Common myeloid progenitor, CD34-positive (primary cell): ENCODE measurements around the gene SORCS3.

Experiments used
- CTCF ChIA-PET: fragments of 350-600 bp; sonication (Branson Sonifier 250); formaldehyde crosslinking; loops from one replicate; lab custom pipeline; 2021; ENCODE audit warnings: antibody characterized with exemption; lab: Charles Lee
- POLR2A ChIA-PET: fragments of 350-600 bp; sonication (Branson Sonifier 250); formaldehyde crosslinking; loops from one replicate; lab custom pipeline; 2021; ENCODE audit warnings: antibody characterized with exemption; lab: Charles Lee
- DNase-seq, 3 donors: peaks; one replicate each; pipeline versions ENCODE4 v3.0.0 to v3.0.0-alpha.2; 2013
- H3K27ac ChIP-seq, 2 experiments: 1 replicate in 1 of 2; 2 replicates in 1 of 2; pipeline ENCODE4 v1.7.0; 2013; ENCODE audit warnings: inconsistent platforms in 2 of 2, low read length in 2 of 2, mild to moderate bottlenecking in 2 of 2, low read depth in 1 of 2, moderate library complexity in 1 of 2; ENCODE audit not compliant: severe bottlenecking in 2 of 2, insufficient read depth in 1 of 2, poor library complexity in 1 of 2
- H3K27me3 ChIP-seq, 5 experiments: replicated peaks in 2 of 5; 1 replicate in 3 of 5; 2 replicates in 2 of 5; pipeline versions ENCODE4 v1.6.1 to v1.7.0; 2013; ENCODE audit warnings: low read length in 4 of 5, mild to moderate bottlenecking in 2 of 5, moderate library complexity in 2 of 5, inconsistent platforms in 1 of 5; ENCODE audit not compliant: insufficient read depth in 5 of 5, control insufficient read depth in 4 of 5
- H3K36me3 ChIP-seq, 4 experiments: 1 replicate in 2 of 4; 2 replicates in 2 of 4; pipeline versions ENCODE4 v1.6.1 to v1.7.0; 2013; ENCODE audit warnings: low read length in 3 of 4, control low read depth in 1 of 4, mild to moderate bottlenecking in 1 of 4; ENCODE audit not compliant: control insufficient read depth in 4 of 4, insufficient read depth in 4 of 4
- H3K4me1 ChIP-seq, 4 experiments: 1 replicate in 3 of 4; 2 replicates in 1 of 4; pipeline versions ENCODE4 v1.6.1 to v1.7.1; 2013; ENCODE audit warnings: low read length in 3 of 4, mild to moderate bottlenecking in 3 of 4, control low read depth in 1 of 4, inconsistent platforms in 1 of 4, moderate library complexity in 1 of 4; ENCODE audit not compliant: control insufficient read depth in 4 of 4, insufficient read depth in 4 of 4; ENCODE audit errors: control extremely low read depth in 1 of 4
- H3K4me3 ChIP-seq, 7 experiments: 1 replicate in 4 of 7; 2 replicates in 3 of 7; pipeline versions ENCODE4 v1.5.1 to v1.7.0; 2013; ENCODE audit warnings: mild to moderate bottlenecking in 7 of 7, low read length in 6 of 7, moderate library complexity in 6 of 7, inconsistent platforms in 2 of 7, low read depth in 2 of 7, control low read depth in 1 of 7; ENCODE audit not compliant: insufficient read depth in 4 of 7, control insufficient read depth in 1 of 7; ENCODE audit errors: extremely low read depth in 1 of 7
- H3K9me3 ChIP-seq, 5 experiments: 1 replicate in 4 of 5; 2 replicates in 1 of 5; pipeline versions ENCODE4 v1.6.1 to v1.7.1; 2013; ENCODE audit warnings: low read length in 4 of 5, mild to moderate bottlenecking in 2 of 5, inconsistent platforms in 1 of 5, low read depth in 1 of 5, moderate library complexity in 1 of 5; ENCODE audit not compliant: control insufficient read depth in 4 of 5, insufficient read depth in 2 of 5; ENCODE audit errors: control extremely low read depth in 1 of 5
- WGBS: methylation state at CpG from one replicate; pipeline ENCODE4 v1.1.5; 2013; ENCODE audit not compliant: insufficient coverage; 5-methylcytosine and 5-hydroxymethylcytosine counted together

The SORCS3 gene

DNA sequence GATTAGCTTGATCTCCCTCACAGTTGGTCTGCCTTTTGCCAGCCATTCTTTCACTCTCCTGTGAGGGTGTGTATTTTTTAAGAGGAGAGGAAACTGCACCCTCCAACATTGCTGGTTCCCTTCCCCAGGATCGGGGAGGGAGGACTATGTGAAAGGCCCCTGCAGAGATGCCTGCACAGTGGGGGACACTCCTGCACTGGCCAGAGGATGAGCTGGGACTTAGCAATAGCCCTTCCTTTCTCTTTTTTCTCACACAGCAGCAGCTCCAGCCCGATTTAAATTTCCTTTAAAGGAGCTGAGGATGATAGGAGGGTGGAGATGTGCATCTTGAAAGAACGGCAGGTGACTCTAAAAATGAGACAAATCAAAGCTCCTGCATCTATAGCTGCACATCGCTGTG, 18.7 kb downstream of the SORCS3 start:
- CTCF ChIA-PET: interaction anchor here (1.4 kb wide), 1 partner anchor 21 kb away, joined by 3 read pairs; no protein-coding TSS in a partner anchor
- H3K4me3 ChIP-seq: no peak overlapping the region
- WGBS: 75% methylated on average over 2 of the region's 4 CpGs
- H3K27me3 ChIP-seq: peaks cover 0 to 43% (median 5%) of the 10 kb centered on the region in 5 experiments
- POLR2A ChIA-PET: no interaction called here
- no peak for DNase-seq
- H3K27ac ChIP-seq: no peak overlapping the region
- no peaks in the 10 kb centered on the region for H3K36me3 ChIP-seq
- H3K4me1 ChIP-seq: no peaks in the 10 kb centered on the region
- H3K9me3 ChIP-seq: no peaks in the 10 kb centered on the region

GRCh38 chr10:104663076-104663475, 22.0 kb downstream of the SORCS3 start:
- no peak for DNase-seq
- peaks cover 0 to 41% (median 8%) of the 10 kb centered on the region in 5 experiments for H3K27me3 ChIP-seq
- no CpG with 5 or more reads among the region's 5 CpGs for WGBS
- ChIA-PET POLR2A (no interaction called here), CTCF (no interaction called here)
- H3K4me3 ChIP-seq: no peak overlapping the region
- no peak overlapping the region for H3K27ac ChIP-seq
- H3K9me3 ChIP-seq: no peaks in the 10 kb centered on the region
- no peaks in the 10 kb centered on the region for H3K36me3 ChIP-seq
- H3K4me1 ChIP-seq: no peaks in the 10 kb centered on the region

- CTCF ChIA-PET: no interaction called here
- DNase-seq: no peak
Measured at GRCh38 chr10:104663563-104663962, 22.5 kb downstream of the SORCS3 start.

GRCh38 chr10:104664205-104664604, 23.1 kb downstream of the SORCS3 start:
- ChIA-PET CTCF (no interaction called here), POLR2A (no interaction called here)
- peaks cover 0 to 40% (median 7%) of the 10 kb centered on the region in 5 experiments for H3K27me3 ChIP-seq
- no peak overlapping the region for H3K4me3 ChIP-seq
- H3K36me3 ChIP-seq: no peaks in the 10 kb centered on the region
- no peaks in the 10 kb centered on the region for H3K9me3 ChIP-seq
- no peaks in the 10 kb centered on the region for H3K4me1 ChIP-seq
- H3K27ac ChIP-seq: no peak overlapping the region
- WGBS: 89% methylated on average over 5 of the region's 5 CpGs
- DNase-seq: no peak

More at GRCh38 chr10:104663563-104663962, 22.5 kb downstream of the SORCS3 start:
- H3K4me3 ChIP-seq: no peak overlapping the region
- H3K4me1 ChIP-seq: no peaks in the 10 kb centered on the region
- H3K9me3 ChIP-seq: no peaks in the 10 kb centered on the region
- no peak overlapping the region for H3K27ac ChIP-seq
- H3K36me3 ChIP-seq: no peaks in the 10 kb centered on the region
- H3K27me3 ChIP-seq: peaks cover 0 to 41% (median 8%) of the 10 kb centered on the region in 5 experiments
- POLR2A ChIA-PET: no interaction called here
- 100% methylated on average over 1 of the region's 3 CpGs for WGBS

DNA sequence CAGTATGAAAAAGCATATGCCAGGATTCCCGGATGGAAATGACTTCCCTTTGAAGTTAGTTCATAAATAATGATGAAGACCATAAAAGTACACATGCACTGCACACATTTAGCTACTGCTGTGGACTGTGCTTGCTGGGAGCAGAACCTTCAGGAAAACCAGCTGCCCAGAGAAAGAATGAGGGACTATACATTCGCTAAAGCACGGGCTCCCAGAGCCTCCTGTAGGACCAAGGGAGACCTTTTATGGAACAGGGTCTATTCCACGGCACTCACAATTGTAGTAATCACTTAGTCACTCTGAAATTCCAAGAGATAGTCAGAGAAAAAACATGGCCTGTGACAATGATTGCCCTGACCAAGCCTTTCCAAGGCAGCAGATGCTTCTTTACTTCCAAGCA, 24.1 kb downstream of the SORCS3 start:
- Histone ChIP-seq H3K4me3 (no peak overlapping the region), H3K27ac (no peak overlapping the region), H3K9me3 (no peaks in the 10 kb centered on the region), H3K27me3 (peaks cover 0 to 30% (median 6%) of the 10 kb centered on the region in 5 experiments), H3K36me3 (no peaks in the 10 kb centered on the region), H3K4me1 (no peaks in the 10 kb centered on the region)
- 93% methylated on average over 3 of the region's 4 CpGs for WGBS
- no peak for DNase-seq
- CTCF ChIA-PET: no interaction called here
- POLR2A ChIA-PET: no interaction called here

DNA sequence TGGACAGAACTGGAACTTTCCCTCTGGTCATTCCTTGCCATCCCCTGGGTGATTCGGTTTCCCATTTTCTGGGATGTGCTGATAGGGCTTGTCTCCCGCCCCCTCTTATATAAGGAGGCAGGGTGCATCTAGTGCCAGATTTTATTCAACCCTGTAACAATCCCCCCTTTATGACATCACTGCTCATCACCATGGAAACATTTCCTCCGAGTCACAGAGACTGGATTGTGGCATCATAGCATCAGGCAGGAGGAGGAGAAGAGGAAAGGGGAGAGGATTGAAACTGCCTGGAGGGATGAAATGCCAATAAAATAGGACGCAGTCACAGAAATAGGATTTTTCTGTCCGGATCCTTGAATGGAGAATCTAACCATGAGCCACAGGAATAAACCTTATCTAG, 25.0 kb downstream of the SORCS3 start:
- Histone ChIP-seq H3K36me3 (no peaks in the 10 kb centered on the region), H3K9me3 (no peaks in the 10 kb centered on the region), H3K4me1 (no peaks in the 10 kb centered on the region), H3K27ac (no peak overlapping the region), H3K4me3 (no peak overlapping the region), H3K27me3 (peaks cover 0 to 25% (median 6%) of the 10 kb centered on the region in 5 experiments)
- 86% methylated on average over 4 of the region's 5 CpGs for WGBS
- POLR2A ChIA-PET: no interaction called here
- DNase-seq: no peak
- CTCF ChIA-PET: no interaction called here

GRCh38 chr10:104676874-104677273, 35.8 kb downstream of the SORCS3 start:
- H3K9me3 ChIP-seq: peaks cover 0 to 3% (median 1%) of the 10 kb centered on the region in 5 experiments
- ChIA-PET CTCF (no interaction called here), POLR2A (no interaction called here)
- no peaks in the 10 kb centered on the region for H3K36me3 ChIP-seq
- no peak for DNase-seq
- WGBS: 90% methylated on average over 1 of the region's 1 CpG
- no peak overlapping the region for H3K4me3 ChIP-seq
- no peaks in the 10 kb centered on the region for H3K4me1 ChIP-seq
- no peak overlapping the region for H3K27ac ChIP-seq
- H3K27me3 ChIP-seq: peaks cover 5 to 38% (median 19%) of the 10 kb centered on the region in 5 experiments
